CD1c-positive myeloid dendritic cell (primary cell): ENCODE measurements around the gene CCDC158.
"Not testable (repeated sequence)": the region's sequence is repeated elsewhere in the genome, so short reads cannot be mapped to it uniquely, and the experiment has no call there.

Experiments
- DNase-seq: peaks from one replicate; pipeline ENCODE4 v3.0.0-alpha.2; 2016; ENCODE audit errors: extremely low spot score

The CCDC158 gene

GRCh38 chr4:76373919-76374552 lies 46.9 kb downstream of the CCDC158 start:
- no peak for DNase-seq

GRCh38 chr4:76366737-76367136 lies 54.2 kb downstream of the CCDC158 start:
- DNase-seq = no peak

GRCh38 chr4:76365636-76366035 lies 55.3 kb downstream of the CCDC158 start:
- no peak for DNase-seq

DNA sequence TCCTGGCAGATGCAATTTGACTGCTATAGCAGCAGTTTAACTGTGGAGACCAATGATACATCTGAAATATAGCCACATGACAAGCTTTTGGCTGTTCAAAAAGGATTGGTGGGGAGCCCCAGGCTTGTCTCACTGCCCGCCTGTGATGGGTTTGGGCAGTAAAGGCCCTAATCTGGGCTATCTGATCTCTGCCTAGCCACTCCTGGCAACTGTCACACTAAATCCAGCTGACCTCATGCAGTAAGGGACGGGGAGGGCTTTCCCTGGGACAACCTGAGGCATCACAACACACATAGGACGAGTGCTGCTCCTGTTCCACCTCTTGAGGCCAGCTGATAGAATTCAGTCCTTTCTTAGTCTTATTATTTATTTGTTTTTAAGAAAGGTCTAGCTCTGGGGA lies 56.2 kb downstream of the CCDC158 start:
- DNase-seq = no peak

DNA sequence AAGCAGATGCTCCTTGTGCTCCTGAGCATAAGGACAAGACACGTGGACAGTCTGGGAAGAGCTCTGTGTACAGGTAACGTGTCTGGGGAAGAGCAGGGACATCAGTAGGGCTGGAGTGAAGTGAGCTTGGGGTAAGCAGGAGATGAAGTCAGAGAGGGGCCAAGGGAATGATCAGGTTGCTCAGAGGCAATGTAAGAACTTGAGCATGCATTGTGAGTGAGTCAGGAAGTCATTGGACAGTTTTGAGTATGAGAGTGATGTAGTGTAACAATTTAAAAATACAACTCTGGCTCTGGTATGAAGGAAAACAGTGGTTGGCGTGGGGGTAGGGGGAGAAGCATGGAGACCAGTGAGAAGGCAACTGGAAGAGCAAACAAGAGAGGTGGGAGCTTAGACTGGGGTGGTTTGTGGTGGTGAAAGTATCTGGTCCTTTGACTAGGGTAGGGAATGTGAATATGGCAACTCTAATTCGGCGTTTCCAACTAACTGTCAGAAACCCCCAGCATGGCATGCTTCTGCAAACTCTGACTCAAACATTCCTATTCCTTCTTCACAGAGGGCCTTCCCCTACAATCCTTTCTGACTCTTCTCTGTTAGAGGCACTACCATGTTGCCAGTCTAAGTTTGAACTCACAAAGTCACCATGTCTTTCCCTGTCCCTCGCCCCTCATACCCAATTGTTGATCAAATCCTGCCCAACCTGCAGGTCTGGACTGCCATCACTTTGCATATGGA lies 57.2 kb downstream of the CCDC158 start:
- DNase-seq = no peak

DNA sequence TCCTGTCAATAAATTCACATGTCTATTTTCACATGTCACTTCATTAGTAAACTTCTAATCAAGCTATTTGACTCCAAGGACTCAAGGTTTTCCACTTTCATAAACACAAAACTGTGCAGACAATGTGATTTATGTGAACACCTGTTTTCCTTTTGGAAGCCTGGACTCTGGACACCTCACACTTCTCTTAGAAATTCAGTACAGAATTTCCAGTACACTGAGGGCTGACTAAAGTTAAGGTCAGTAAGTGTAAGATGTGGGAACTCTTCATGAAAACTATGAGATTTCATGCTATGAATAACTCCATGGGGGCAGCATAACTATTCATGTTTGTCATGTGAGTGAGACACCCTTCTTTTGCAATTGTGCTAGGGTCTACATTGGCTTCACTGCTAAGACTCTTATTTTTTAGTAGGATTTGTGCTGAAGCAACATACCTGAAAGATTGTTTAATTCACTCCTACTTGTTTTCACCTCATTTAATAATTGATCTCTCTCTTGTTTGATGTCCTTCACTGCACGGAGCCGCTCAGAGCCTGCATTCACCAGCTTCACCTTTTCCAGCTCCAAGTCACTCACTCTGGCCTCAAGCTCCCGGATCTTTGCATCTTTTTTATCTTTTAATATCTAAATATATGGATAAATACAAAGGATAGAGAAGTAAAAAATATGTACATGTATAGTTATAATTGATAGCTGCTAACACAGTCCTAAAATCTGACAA lies 59.1 kb downstream of the CCDC158 start:
- DNase-seq = no peak

DNA sequence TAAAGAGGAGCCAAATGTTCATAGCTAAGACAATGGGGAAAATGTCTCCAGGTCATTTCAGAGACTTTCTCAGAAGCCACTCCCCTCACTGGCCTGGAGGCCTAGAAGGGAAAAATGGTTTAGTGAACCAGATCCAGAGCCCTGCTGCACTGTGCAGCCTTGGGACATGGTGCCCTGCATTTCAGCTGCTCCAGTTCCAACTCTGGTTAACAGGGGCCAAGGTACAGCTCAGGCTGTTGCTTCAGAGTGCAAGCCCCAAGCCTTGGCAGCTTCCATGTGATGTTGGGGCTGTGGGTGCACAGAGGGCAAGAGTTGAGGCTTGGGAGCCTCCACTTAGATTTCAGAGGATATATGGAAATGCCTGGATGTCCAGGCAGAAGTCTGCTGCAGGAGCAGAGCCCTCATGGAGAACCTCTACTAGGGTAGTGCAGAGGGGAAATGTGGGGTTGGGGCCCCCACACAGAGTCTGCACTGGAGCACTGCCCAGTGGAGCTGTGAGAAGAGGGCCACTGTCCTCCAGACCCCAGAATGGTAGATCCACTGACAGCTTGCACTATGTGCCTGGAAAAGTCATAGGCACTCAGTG lies 61.0 kb downstream of the CCDC158 start:
- DNase-seq = not testable (repeated sequence)

DNA sequence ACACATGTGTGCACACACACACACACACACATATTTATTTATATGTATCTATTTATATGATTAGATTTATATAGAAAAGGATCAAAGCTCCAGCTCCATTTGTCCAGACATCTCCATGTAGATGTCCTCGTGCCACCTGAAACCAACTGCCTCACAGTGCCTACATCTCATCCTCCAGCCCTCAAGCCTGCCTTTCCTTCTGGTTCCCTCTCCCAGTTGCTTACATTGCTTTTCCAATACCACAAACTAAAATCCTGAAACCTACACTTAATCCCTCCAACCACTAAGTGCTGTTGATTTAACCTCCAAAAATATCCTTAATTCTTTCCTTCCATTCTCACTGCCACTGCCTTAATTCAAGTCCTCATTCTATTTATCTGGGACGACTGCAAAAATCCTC lies 63.0 kb downstream of the CCDC158 start:
- DNase-seq = no peak

DNA sequence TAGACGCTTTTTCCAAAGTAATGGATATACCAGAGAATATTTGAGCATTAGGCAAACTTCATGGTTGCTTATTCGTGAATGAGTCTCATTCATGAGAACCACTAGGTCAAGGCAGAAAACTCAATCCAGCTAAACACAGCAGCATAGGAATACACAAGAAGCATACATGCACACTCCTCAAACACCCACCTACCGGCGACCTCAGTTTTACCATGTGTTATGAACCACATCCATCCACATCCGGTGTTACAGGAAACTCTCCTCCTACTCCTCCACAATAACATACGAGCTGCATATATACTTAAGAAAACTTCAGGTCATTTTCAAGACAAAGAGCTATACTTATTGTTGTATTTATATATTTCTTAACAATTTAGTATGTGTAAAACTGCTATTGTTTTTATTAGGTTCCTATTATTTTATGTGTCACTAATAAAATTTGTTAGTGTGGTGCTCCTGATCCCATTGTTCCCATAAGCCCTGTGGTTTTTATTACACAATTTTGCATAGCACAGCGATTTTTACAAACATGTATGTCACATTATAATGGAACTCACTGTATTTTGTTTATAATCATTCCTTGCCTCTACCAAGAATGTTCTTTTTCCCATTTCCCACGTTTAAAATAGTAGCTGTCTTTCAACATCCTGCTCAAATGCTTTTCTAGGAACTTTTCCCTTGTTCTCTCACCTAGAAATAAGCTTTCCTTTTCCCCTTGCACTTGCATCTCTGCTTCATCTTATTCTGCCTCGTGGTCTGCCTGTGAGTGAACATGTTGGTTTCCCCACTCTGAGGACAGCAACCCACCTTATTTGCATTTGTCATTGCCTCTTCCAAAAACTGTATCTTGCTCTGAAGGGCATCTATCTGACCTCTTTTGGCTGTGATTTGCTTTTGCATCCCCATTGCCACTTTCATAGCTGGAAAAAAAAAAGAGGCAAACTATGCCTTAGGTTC lies 66.1 kb downstream of the CCDC158 start:
- DNase-seq = no peak

- no peak for DNase-seq
Measured at GRCh38 chr4:76342803-76343202, 78.1 kb downstream of the CCDC158 start.

- DNase-seq = no peak
Measured at GRCh38 chr4:76342191-76342590, 78.8 kb downstream of the CCDC158 start.

DNA sequence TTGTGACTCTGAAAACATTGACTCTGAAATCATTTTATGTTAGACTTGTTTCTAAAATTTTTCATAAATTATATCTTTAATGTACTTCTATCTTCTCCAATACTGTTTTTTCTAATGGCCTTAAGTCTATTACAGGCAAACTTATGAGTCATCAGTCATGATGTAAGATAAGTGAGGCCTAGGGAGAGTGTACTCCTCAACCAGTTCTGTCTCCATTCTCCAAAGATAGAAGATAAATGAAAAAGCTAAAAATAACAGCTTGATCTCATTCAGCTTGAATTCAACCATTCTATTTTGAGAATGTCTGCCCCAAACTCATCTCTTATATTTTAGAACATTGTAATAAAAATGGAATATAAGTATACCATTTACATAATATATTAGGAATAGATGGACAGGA lies 79.9 kb downstream of the CCDC158 start:
- DNase-seq = no peak

- no peak for DNase-seq
Measured at GRCh38 chr4:76339364-76339763, 81.6 kb downstream of the CCDC158 start.

DNA sequence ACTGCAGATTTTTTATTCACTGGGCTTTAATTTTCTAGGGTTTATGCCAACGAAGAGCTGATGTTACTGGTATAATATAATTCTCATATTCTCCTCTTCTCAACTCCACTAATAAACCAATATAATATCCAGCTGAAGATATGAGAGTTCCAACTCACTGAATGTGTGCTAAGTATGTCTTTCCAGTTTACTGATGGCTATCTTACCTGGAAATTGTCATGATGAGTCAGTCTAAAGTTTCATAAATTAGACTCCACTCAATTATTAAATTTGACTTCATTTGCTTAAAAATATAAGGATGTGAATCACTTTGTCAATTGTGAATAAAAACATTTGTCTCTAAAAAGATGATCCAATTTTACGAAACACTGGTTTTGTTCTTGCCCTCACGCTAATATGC lies 86.1 kb downstream of the CCDC158 start:
- DNase-seq = no peak

- no peak for DNase-seq
Measured at GRCh38 chr4:76326515-76326914, 94.4 kb downstream of the CCDC158 start.

- DNase-seq = no peak
Measured at GRCh38 chr4:76325072-76325471, 95.9 kb downstream of the CCDC158 start.

- no peak for DNase-seq
Measured at GRCh38 chr4:76322236-76322635, 98.7 kb downstream of the CCDC158 start.

DNA sequence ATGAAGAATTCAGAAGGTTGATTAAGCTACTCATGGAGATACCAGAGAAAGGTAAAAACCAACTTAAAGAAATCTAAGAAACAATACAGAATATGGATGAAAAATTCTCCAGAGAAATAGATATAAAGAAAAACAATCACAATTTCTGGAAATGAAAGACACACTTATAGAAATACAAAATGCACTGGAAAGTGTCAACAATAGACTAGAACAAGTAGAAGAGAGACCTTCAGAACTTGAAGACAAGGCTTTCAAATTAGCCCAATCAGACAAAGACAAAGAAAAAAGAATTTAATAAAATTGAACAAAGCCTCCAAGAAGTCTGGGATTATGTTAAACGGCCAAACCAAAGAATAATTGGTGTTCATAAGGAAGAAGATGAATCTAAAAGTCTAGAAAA lies 104.8 kb downstream of the CCDC158 start:
- no peak for DNase-seq

DNA sequence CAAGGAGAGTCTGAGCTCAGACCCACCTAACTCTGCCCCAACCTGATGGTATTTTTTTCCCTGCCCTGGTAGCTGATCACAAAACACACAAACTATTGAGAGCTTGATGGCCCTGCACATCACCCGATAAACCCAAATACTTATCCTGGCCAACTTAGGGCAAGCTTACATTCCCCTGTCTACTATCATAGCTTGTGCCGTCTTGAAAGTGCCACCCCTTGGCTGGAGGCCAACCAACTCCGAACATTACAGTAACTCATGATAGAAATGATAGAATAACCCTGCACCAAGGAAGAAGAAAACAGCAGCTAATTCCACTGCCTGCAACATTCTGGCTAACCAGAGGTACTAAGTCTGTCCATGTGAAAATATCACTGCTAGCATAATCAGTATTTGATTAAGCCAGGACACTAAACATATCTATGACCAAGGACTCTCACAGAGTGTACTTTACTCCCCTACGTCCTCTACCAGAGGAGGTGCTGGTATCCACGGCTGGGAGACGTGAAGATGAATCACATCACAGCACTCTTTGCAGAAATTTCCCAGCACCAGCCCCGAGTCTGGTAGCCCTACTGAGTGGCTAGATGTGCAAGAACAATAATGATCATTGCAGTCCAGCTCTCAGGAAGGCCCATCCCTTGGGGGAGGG lies 105.5 kb downstream of the CCDC158 start:
- DNase-seq = no peak

- DNase-seq = no peak
Measured at GRCh38 chr4:76313547-76313946, 107.4 kb downstream of the CCDC158 start.

DNA sequence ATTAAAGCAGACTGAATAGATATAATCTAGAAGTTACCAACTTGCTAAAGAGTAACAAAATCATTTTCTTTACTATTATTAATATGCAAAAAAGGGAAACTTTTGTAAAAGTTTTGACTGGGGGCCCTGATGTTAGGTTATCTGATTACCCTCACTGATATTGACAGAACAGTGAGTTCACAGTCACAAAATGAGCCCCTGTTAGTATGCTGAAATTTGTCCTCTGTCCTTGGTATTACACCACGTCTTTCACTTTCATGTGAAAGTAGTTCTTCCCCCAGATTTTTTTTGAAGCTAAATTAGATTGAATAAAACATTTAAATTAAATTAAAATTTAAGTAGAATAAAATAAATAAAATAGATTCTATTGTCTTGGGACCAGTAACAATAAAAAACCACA lies 108.5 kb downstream of the CCDC158 start:
- DNase-seq = no peak
